ENCODE results near the gene PDE2A.

- TF ChIP-seq CTCF (IDR thresholded peaks at IDR 0.05; ENCODE audit: borderline replicate concordance, extremely low read depth, low read length, poor library complexity, severe bottlenecking) (no peak), EZH2 (IDR thresholded peaks at IDR 0.05; ENCODE audit: borderline replicate concordance, low read depth, low read length, severe bottlenecking) (no peak)
Observed at GRCh38 chr11:72680624-72681158, 6.5 kb upstream of the PDE2A start.
